DMS 273 (cell line): ENCODE data around the gene TWF2.
"Not testable (repeated sequence)": the region's sequence is repeated elsewhere in the genome, so short reads cannot be mapped to it uniquely, and the experiment has no call there.

Experiments used
- DNase-seq: peaks from one replicate; lab custom pipeline; 2025; ENCODE audit not compliant: unreplicated experiment; lab: John Stamatoyannopoulos, UW

TWF2 gene

DNA sequence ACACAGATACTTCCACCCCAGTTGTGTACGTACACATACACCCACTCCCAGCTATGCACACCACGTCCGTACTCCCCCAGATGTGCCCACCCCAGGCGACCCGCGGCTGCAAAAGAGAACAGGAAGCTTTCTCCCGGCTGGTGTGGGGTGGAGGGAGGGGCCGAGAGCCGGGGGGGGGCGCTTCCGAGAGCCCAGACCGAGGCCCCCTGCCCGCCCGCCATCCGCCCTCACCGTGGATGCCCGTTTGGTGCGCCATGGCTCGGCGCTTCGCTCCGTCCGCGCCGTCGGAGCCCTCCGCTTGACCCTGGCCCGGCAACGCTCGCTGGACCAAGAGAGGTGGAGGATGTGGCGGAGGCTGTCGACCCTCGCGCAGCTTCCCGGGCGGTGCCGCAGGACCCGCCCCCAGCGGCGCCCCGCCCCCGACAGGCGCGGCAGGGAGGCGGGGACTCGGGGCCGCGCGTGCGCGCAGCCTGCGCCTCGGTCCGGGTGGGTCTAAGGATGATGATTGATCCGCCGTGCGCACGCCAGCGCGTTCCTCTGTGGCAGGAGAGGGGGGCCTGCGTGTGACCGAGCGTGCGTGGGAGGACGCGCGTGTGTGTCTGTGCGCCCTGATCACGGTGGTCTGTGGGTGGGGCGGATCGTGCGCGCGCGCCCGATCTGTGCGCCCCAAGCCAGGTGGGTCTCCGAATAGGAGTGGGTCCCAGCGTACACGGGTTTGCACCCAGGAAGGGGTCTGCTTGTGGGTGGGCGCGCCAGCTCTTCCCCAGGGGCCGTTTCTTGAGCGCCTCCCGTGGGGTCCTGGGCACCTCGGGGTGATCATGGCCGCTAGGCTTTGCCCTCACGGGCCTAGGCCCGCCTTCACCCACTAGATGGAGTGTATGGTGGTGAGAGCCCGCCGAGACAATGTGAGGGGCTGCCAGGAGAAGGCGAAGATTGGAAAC lies at the start of gene TWF2:
TSS of gene TWF2 (minus strand) at position 398 of the 941 bp plus-strand sequence. CDS start at position 256, 142 bp downstream.
- peak; percentile 88 for DNase-seq

DNA sequence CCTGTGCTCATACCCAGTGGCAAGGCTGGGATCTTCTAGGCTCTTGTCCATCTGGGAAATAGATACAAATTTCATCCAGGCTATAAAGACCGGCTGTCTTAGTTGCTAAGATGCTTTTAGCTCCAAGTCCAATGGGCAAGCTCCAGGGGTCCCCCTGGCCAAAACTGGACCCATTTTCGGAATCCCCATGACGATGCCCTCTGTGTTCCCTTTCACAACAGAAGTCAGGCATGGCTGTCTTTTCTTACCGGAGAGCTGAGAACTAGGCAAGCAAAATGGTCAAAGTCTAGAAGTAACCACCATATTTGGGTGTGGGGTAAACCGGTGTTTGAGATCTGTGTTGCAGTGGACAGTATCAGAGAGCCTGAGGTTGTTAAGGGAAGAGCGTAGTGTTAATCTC lies 49.7 kb upstream of the TWF2 start:
- DNase-seq: no peak

DNA sequence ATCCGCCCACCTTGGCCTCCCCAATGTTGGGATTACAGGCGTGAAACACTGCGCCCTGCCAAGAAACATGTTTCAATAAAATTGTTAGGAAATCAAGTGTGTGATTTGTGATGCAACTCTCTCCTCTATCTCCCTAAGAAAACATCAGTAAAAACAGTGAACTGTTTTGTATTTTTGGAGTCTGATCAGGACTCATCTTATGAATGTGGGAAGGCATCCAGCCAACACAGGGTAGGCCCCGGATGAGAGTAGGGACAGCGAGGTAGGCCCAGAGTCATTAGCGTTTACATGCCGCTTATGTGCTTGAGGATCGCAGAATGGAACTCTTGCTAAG lies 47.8 kb upstream of the TWF2 start:
- no peak for DNase-seq

DNA sequence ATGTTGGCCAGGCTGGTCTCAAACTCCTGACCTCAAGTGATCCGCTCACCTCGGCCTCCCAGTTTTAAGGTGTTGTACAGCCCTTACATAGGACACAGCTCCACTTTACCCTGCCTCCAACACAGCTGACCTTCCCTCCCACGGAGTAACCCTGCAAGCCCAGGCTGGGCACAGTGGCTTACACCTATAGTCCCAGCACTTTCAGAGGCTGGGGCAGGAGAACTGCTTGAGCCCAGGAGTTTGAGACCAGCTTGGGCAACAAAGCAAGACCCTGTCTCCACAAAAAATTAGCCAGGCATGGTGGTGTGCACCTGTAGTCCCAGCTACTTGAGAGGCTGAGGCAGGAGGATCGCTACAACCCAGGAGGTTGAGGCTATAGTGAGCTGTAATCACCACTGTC lies 45.1 kb upstream of the TWF2 start:
- DNase-seq: not testable (repeated sequence)

DNA sequence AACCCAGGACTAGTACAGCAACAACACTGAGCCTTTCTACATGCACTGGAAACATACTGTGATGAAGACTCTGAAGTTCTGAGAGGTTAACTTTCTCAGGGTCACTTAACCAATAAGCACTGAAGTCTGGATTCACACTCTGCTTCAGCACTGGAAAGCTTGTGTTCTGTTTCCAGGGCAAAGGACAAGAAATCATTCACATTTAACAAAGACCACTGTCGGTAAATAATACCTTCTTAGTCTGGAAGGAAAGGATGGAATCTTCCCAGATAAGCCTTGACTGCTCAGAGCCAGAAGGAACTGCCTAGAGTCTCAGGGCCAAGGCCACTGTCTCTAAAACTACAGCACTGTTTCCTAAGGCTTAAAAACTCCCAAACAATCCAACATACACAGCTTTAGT lies 44.3 kb upstream of the TWF2 start:
- DNase-seq: no peak

DNA sequence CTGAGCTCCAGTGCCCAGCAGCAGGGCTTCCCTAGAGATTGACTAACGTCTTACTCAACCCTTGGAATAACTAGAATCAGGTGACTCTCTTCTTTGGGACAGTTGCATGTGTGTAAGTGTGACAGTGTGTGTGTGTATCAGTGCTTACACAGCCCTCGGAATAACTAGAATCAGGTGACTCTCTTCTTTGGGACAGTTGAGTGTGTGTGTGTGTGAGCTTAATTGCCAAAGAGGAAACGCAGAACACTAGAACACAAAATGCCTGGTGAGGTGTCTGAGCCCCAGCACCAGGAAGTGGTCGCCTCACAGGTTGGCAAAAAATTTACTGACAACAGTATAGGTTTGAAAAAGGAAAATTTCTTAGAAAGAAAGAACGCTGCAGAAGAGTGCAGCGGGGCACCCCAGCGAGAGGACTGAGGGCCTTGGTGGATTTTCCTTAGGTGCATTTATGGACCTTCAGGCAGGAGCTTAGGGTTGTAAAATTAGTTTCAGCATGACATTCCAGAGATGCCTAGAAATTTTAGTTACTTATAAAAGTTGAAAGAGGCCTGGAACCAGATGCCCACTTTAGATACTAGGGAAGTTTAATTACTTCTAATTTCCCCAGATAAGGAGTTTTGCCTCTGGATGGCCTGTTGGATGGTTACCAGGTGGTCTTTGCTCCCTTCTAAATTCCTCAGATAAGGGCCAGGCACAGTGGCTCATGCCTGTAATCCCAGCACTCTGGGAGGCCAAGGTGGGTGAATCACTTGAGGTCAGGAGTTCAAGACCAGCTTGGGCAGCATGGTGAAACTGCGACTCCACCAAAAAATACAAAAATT lies 43.2 kb upstream of the TWF2 start:
- no peak for DNase-seq

DNA sequence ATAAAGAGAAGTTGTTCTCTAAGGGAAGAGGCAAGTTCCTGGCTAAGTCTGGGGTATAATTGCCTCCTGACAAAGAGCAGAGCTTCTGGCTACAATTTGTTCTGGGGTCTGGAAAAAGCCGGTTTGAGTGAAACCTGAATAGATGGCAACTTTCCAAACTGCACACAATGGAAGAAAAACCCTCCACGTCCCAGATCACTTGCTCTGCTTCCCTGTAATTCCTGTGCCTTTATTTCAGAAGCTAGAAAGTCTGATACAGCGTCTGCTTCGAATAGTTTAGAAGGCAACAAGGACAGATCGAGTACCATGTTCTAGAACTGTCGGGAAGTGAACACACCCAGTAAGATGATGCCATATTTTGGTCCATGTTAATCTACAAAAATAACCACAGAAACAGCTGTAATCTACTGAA lies 41.1 kb upstream of the TWF2 start:
- DNase-seq: peak; percentile 60

DNA sequence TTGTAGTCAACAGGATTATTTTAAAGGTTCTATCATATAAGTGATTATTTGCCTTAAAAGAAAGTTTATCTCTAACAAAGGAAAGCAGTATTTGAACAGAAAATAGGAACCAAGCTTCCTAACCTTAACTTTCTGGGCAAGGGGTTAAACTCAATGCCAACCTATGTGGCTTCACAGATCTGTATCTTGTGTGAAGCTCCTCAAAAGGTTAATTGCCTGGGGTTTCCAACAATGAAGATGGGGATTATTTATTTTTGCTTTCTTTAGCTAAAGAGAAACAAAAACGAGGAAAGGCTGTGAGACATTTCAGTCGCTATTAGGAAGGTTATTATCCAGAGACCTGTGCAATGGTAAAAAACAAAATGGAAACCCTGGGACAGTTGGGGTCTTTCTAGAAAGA lies 40.6 kb upstream of the TWF2 start:
- no peak for DNase-seq

DNA sequence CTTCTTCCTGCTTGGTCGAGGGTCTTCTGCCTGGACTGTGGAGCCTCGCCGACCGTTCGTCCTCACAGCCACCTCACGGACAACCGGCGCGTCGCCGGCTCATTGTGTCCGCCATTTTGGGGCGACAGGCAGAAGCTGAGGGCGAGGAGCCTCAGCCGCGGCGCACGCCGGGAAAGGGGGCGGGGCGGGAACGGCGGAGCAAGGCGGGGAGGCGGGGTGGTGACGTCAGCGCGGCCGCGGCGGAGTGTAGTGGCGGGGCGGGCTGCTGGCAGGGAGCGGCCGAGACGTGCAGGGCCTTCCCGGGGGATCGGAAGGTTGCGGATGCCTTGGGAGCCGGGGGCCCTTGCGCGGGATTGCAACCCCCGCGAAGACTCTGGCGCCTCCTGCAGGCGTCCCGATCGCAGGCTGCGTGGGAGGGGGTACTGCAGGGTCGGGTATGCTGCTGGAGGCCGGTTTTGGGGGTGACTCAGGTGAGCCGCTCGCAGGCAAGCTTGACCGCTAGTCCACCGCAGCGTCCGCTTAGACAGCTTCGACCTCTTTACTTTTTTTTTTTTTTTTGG lies 39.6 kb upstream of the TWF2 start, which contains the start of gene WDR82:
TSS of gene WDR82 (minus strand) at position 140 of the 560 bp plus-strand sequence. CDS start 288 bp downstream, outside the sequence.
- DNase-seq: peak; percentile 95

DNA sequence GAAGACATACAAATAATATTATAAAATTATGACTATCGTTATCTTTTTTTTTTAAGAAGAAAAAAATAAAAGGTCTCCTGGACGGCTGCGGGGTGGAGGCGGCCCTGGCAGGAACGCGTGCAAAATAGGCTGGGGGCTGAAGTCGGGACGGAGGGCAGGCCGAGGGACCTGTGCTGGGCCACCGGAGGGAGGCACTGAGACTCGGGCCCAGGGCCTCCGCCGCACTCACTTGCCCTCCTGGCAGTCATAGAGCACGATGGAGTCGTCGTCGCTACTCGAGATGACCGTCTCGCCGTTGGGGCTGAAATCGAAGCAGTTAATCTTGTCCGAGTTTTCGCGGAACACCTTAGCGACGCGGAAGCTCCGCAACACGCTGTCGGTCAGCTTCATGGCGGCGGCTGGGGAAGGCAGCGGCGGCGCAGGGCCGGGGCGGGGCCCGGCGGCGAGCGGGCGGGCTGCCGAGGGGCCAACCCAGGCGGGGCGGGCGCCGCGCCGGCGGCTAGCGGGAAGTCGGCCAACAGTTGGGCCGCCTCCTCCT lies 39.1 kb upstream of the TWF2 start:
- peak; percentile 80 for DNase-seq

DNA sequence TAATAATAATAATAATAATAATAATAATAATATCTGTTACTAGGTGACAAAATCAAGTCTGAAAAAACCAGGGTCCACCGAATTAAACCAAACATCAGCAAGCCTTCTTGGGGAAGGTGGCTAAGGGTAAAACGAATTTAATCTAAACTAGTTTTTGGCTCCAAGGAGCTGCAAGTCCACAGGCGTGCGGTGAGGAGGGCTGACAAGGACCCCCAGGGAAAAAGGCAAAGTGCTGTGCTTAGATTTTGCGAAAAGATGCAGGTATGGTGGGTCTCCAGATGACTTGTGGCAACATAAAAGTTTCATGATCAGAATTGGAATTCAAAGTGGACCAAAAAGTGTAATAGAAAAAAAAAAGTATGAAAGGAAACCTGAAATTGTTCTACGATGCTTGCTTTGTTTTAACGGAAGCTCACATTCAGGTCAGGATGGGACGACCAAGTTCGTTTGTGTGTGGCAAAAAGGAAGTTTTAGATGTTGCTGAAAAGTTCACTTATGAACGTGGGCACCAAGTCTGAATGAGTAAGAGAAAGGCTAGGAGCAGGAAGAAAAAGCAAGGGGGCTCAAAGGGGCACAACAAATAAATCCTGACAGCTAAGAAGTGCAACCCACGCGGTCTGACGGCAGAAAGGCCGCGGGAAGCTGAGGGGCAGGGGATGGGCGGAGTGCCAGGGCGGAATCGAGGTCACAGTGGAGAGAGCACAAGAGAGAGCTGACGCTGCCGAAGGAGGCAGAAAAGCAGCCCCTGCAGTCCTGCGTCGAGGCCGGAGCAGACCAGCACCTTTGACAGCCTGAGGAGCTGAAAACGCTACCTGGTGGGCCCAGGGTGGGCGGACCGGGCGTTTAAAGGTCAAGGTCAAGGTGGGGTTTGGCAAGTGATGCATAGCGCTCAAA lies 38.4 kb upstream of the TWF2 start:
- peak; percentile 79 for DNase-seq

DNA sequence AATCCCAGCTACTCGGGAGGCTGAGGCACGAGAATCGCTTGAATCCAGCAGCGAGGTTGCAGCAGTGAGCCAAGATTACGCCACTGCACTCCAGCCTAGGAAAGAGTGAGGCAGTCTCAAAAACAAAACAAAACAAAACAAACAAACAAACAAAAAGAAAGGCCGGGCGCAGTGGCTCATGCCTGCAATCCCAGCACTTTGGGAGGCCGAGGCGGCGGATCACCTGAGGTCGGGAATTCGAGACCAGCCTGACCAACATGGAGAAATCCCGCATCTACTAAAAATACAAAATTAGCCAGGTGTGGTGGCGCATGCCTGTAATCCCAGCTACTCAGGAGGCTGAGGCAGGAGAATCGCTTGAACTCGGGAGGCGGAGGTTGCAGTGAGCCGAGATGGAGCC lies 35.8 kb upstream of the TWF2 start:
- not testable (repeated sequence) for DNase-seq

DNA sequence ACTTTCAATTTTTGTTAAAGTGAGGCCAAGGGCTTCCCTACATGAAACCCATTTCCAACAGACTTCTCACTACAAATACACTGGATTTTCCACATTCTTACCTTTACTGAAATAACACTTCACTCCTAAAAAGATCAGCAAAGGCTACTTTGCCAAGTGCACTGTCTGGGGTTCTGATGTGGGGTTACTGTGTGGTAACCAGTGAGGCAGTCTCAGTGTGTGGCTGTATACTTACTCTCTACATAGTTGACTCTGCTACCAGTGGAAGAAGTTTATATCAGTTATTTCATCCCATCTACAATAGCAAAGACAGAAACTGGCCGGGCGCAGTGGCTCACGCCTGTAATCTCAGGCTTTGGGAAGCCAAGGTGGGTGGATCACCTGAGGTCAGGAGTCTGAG lies 33.9 kb upstream of the TWF2 start:
- DNase-seq: no peak

DNA sequence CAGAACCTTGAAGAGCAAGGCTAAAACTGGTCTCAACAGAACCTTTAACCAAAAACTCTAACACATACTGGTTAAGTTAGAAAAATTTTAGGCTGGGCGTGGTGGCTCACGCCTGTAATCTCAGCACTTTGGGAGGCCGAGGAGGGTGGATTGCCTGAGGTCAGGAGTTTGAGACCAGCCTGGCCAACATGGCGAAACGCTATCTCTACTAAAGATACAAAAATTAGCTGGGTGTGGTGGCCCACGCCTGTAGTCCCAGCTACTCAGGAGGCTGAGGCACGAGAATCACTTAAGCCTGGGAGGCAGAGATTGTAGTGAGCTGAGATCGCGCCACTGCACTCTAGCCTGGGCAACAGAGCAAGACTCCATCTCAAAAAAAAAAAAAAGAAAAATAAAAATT lies 33.2 kb upstream of the TWF2 start:
- DNase-seq: not testable (repeated sequence)

DNA sequence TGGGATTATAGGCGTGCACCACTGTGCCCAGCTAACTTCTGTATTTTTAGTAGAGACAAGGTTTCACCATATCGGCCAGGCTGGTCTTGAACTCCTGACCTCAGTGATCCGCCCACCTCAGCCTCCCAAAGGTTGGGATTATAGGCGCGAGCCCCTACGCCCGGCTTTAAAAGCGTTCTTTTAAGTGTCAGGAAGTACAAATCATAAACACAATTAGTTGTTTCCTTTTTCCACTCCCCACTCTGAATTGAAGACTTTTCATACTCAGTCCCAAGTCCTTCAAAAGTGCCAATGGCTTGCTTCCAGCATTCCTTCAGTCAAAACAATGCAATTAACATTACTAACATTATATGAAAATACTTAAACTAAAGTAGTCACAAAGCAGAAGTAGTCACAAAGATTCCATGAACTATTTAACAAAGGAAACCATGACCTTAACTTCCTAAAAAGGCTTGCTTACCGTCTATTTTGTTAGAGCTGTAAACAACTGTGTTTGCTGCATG lies 31.3 kb upstream of the TWF2 start:
- no peak for DNase-seq

DNA sequence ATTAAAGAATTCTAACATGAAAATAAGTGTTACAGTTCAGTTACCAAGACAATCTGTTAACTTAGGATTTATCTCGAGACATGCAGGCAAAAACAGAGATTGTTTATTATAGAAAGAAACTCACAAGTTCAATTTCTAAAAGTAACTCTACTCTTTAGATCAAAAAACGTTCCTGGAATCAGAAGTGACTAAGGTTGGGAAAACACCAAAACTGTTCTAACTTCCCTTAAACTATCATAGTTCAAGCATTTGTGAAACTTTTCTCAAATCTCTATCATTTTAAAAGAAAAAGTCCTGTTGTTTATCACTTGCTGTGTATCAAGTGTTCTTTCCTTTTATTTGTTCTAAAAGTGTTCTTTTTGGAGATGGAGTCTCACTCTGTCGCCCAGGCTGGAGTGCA lies 30.8 kb upstream of the TWF2 start:
- DNase-seq: no peak

DNA sequence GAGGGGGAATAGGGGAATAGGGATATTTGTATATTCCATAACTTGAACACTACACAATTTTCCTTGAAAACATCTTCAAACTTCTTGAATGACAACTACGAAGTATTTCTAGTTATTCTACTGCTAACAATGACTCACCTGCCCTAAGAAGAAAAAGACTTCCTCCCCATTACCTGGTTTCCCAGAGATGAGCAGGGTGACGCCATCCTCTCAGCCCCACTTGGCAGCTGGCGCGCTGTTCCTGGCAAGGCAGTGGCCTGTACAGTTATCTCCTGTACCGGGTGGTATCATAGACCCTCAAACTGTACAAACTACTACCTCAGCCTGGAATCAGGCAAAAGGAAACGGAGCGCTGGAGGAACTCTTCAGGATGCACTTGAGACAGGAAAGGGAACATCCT lies 29.1 kb upstream of the TWF2 start:
- no peak for DNase-seq

DNA sequence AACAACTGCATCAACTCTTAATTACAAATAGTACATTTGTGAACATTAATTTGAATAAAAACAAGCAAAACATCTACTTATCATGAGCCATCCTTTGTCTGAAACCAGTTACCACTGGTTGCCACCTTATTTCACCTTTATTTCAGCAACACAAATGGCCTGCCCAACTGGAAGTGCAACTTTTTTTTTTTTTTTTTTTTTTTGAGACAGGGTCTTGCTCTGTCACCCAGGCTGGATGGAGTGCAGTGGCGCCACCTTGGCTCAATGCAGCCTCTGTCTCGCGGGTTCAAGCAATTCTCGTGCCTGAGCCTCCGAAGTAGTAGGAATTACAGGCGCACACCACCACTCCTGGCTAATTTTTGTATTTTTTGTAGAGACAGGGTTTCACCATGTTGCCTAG lies 26.4 kb upstream of the TWF2 start:
- no peak for DNase-seq

DNA sequence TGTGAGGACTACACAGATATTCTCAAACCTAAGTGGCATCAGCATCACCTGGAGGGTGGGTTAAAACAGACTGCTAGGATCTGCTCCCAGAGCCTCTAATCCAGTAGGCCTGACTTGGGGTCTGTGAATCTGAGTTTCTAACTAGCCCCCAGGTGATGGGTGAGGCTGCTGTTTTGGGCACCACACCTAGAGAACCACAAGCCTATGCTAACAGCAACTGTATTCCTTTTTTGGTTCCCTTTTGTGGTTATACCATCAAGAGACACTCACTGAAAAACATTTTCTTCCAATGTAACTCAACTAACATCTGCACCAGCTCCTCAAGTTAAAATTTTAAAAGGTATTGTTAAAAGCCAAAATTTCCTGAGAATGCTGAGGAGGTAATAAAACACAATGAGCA lies 23.5 kb upstream of the TWF2 start:
- DNase-seq: no peak

DNA sequence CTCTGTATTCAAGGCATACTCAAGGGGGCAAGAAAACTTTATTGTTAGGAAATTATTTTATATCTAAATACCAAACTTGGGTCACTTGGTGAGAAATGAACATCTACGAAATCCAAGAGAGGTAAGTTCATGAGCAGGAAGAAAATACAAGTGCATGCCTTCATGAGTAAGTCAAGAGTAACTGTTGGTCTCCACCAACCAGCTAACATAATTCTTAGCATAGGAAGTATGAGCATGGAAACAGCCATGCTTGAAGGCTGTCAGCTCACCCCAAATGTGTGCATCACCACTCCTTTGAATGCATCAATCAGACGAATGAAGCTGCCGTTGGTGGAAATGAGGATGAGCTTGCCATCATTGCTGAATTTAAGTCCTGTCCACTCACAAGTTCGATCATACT lies 20.5 kb upstream of the TWF2 start:
- no peak for DNase-seq
